Inflammatory macrophage treated with lipopolysaccharide for 1 hour (primary cell): ENCODE data around the gene PDZK1IP1.
"Not testable (repeated sequence)": the region's sequence is repeated elsewhere in the genome, so short reads cannot be mapped to it uniquely, and the experiment has no call there.

Source experiments
- DNase-seq, 2 donors: peaks; one replicate each; pipeline ENCODE4 v3.0.0-alpha.2; 2020 to 2022

The PDZK1IP1 gene

GRCh38 chr1:47223921-47224675 is 34.3 kb upstream of the PDZK1IP1 start:
- DNase-seq = no peak

GRCh38 chr1:47223174-47223920 is 33.5 kb upstream of the PDZK1IP1 start:
- no peak for DNase-seq

GRCh38 chr1:47222476-47222875 is 32.6 kb upstream of the PDZK1IP1 start:
- no peak for DNase-seq

GRCh38 chr1:47219590-47220220 is 29.9 kb upstream of the PDZK1IP1 start:
- DNase-seq = no peak

GRCh38 chr1:47219001-47219400 is 29.2 kb upstream of the PDZK1IP1 start:
- DNase-seq = no peak

- no peak for DNase-seq
Observed at GRCh38 chr1:47216278-47217059, 26.6 kb upstream of the PDZK1IP1 start.

GRCh38 chr1:47215713-47216112 is 25.9 kb upstream of the PDZK1IP1 start:
- DNase-seq = no peak

- no peak for DNase-seq
Observed at GRCh38 chr1:47214549-47214948, 24.7 kb upstream of the PDZK1IP1 start.

- no peak for DNase-seq
Observed at GRCh38 chr1:47213230-47213963, 23.6 kb upstream of the PDZK1IP1 start.

GRCh38 chr1:47212636-47213229 is 22.9 kb upstream of the PDZK1IP1 start:
- no peak for DNase-seq

- DNase-seq = peak in 1 of 2 donors; percentile 32
Observed at GRCh38 chr1:47211796-47212269, 22.0 kb upstream of the PDZK1IP1 start.

GRCh38 chr1:47210666-47211065 is 20.8 kb upstream of the PDZK1IP1 start:
- DNase-seq = no peak

GRCh38 chr1:47209725-47210325 is 20.0 kb upstream of the PDZK1IP1 start:
- no peak for DNase-seq

- DNase-seq = no peak
Observed at GRCh38 chr1:47209091-47209490, 19.3 kb upstream of the PDZK1IP1 start.

- no peak for DNase-seq
Observed at GRCh38 chr1:47208374-47208850, 18.6 kb upstream of the PDZK1IP1 start.

GRCh38 chr1:47207803-47208373 is 18.1 kb upstream of the PDZK1IP1 start:
- DNase-seq = no peak

GRCh38 chr1:47205918-47206317 is 16.1 kb upstream of the PDZK1IP1 start:
- DNase-seq = no peak

- not testable (repeated sequence) for DNase-seq
Observed at GRCh38 chr1:47203504-47203903, 13.7 kb upstream of the PDZK1IP1 start.

- DNase-seq = no peak
Observed at GRCh38 chr1:47201179-47201578, 11.3 kb upstream of the PDZK1IP1 start.

- DNase-seq = no peak
Observed at GRCh38 chr1:47198214-47198613, 8.4 kb upstream of the PDZK1IP1 start.

- no peak for DNase-seq
Observed at GRCh38 chr1:47196622-47197021, 6.8 kb upstream of the PDZK1IP1 start.
